Hypothalamus (tissue), 51 donors: ENCODE measurements around the gene SLC35F1.

Experiments used
- DNase-seq, 51 donors: peaks; one replicate each; lab custom pipeline; 2025; lab: John Stamatoyannopoulos, UW

Gene SLC35F1

GRCh38 chr6:118174071-118174470, 267.0 kb downstream of the SLC35F1 start:
- DNase-seq = no peak

GRCh38 chr6:118177720-118178119, 270.7 kb downstream of the SLC35F1 start:
- DNase-seq = no peak

GRCh38 chr6:118179048-118179447, 272.0 kb downstream of the SLC35F1 start:
- no peak for DNase-seq

GRCh38 chr6:118186672-118187567, 279.9 kb downstream of the SLC35F1 start:
- DNase-seq = no peak

- DNase-seq = peak in 2 of 51 donors; percentile 15 to 35
Measured at GRCh38 chr6:118187568-118188164, 280.6 kb downstream of the SLC35F1 start.

- no peak for DNase-seq
Measured at GRCh38 chr6:118188561-118188960, 281.5 kb downstream of the SLC35F1 start.

- DNase-seq = no peak
Measured at GRCh38 chr6:118197539-118197938, 290.5 kb downstream of the SLC35F1 start.

GRCh38 chr6:118198746-118199145, 291.7 kb downstream of the SLC35F1 start:
- no peak for DNase-seq

- DNase-seq = no peak
Measured at GRCh38 chr6:118200160-118200559, 293.1 kb downstream of the SLC35F1 start.

GRCh38 chr6:118202517-118202916, 295.5 kb downstream of the SLC35F1 start:
- no peak for DNase-seq

- no peak for DNase-seq
Measured at GRCh38 chr6:118203545-118203944, 296.5 kb downstream of the SLC35F1 start.

- no peak for DNase-seq
Measured at GRCh38 chr6:118206221-118206620, 299.2 kb downstream of the SLC35F1 start.

GRCh38 chr6:118207947-118208346, 300.9 kb downstream of the SLC35F1 start:
- DNase-seq = no peak

- no peak for DNase-seq
Measured at GRCh38 chr6:118212451-118213173, 305.5 kb downstream of the SLC35F1 start.

- no peak for DNase-seq
Measured at GRCh38 chr6:118215269-118215668, 308.2 kb downstream of the SLC35F1 start.

- DNase-seq = no peak
Measured at GRCh38 chr6:118216751-118217150, 309.7 kb downstream of the SLC35F1 start.

GRCh38 chr6:118218156-118218555, 311.1 kb downstream of the SLC35F1 start:
- no peak for DNase-seq

- no peak for DNase-seq
Measured at GRCh38 chr6:118220429-118221128, 313.5 kb downstream of the SLC35F1 start.

GRCh38 chr6:118223316-118223715, 316.3 kb downstream of the SLC35F1 start:
- no peak for DNase-seq

GRCh38 chr6:118228886-118229285, 321.8 kb downstream of the SLC35F1 start:
- no peak for DNase-seq
